SHP77 treated with DMSO at 0.1 percent for 48 hours (cell line): ENCODE measurements around the gene SDHAF2.
"Not testable (repeated sequence)": the region's sequence is repeated elsewhere in the genome, so short reads cannot be mapped to it uniquely, and the experiment has no call there.

Experiments used
- DNase-seq: peaks from one replicate; lab custom pipeline; 2025; lab: John Stamatoyannopoulos, UW

Gene SDHAF2

GRCh38 chr11:61425367-61426131 is 4.4 kb upstream of the SDHAF2 start:
- DNase-seq: no peak

- DNase-seq: no peak
Observed at GRCh38 chr11:61429346-61429690, 606 bp upstream of the SDHAF2 start.

GRCh38 chr11:61430839-61431238 is 915 bp downstream of the SDHAF2 start:
- not testable (repeated sequence) for DNase-seq

GRCh38 chr11:61437496-61437895 is 7.6 kb downstream of the SDHAF2 start:
- DNase-seq: no peak

GRCh38 chr11:61439615-61440014 is 9.7 kb downstream of the SDHAF2 start:
- DNase-seq: no peak

- no peak for DNase-seq
Observed at GRCh38 chr11:61442616-61443015, 12.7 kb downstream of the SDHAF2 start.

GRCh38 chr11:61445516-61445915 is 15.6 kb downstream of the SDHAF2 start:
- no peak for DNase-seq

GRCh38 chr11:61446211-61446651 is 16.3 kb downstream of the SDHAF2 start:
- DNase-seq: peak; percentile 53

- no peak for DNase-seq
Observed at GRCh38 chr11:61447601-61448551, 18.0 kb downstream of the SDHAF2 start.

- DNase-seq: no peak
Observed at GRCh38 chr11:61448552-61448927, 18.6 kb downstream of the SDHAF2 start.

GRCh38 chr11:61452825-61453224 is 22.9 kb downstream of the SDHAF2 start:
- no peak for DNase-seq

- DNase-seq: no peak
Observed at GRCh38 chr11:61453695-61454094, 23.8 kb downstream of the SDHAF2 start.

GRCh38 chr11:61454520-61454919 is 24.6 kb downstream of the SDHAF2 start:
- no peak for DNase-seq

GRCh38 chr11:61460474-61460881 is 30.6 kb downstream of the SDHAF2 start:
- no peak for DNase-seq

GRCh38 chr11:61460986-61461385 is 31.1 kb downstream of the SDHAF2 start:
- no peak for DNase-seq

GRCh38 chr11:61467602-61468001 is 37.7 kb downstream of the SDHAF2 start:
- not testable (repeated sequence) for DNase-seq

GRCh38 chr11:61468002-61468401 is 38.1 kb downstream of the SDHAF2 start:
- DNase-seq: no peak

GRCh38 chr11:61472282-61472681 is 42.4 kb downstream of the SDHAF2 start:
- no peak for DNase-seq

- no peak for DNase-seq
Observed at GRCh38 chr11:61472868-61473267, 42.9 kb downstream of the SDHAF2 start.

GRCh38 chr11:61473370-61474012 is 43.6 kb downstream of the SDHAF2 start:
- DNase-seq: no peak

- DNase-seq: no peak
Observed at GRCh38 chr11:61474013-61474643, 44.2 kb downstream of the SDHAF2 start.

GRCh38 chr11:61475433-61475832 is 45.5 kb downstream of the SDHAF2 start:
- DNase-seq: no peak
